NCI-H146 treated with DMSO at 0.1 percent for 48 hours (cell line): Measurements from ENCODE around the gene HSD11B1.

Experiments used
- DNase-seq: peaks from one replicate; lab custom pipeline; 2025; ENCODE audit not compliant: unreplicated experiment; lab: John Stamatoyannopoulos, UW

HSD11B1 gene

GRCh38 chr1:209780268-209780667 is 75.6 kb downstream of the HSD11B1 start:
- DNase-seq, result no peak

DNA sequence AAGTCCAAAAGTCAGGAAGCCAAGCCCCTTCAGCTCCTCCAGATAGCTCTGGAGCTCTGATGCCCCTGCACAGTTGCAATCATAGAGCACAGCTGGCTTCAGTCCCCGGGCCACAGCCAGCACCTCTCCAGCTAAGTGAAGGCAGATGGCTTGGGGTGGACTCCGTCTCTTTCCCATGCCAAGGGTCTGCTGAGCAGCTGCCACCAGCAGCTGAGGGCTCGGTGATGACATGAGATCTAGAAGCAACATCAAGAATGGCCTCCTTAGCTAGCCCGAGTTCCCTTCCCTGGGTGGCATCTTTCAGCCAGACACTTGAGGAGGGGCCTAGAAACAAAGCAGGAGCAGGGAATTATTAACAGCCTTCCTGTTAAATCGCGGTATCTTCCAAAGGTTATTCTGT is 78.7 kb downstream of the HSD11B1 start:
- no peak for DNase-seq
